Stomach (tissue), 9 donors: ENCODE data around the gene CLSTN2. TPM values are rescaled to one million over a fixed set of nuclear protein-coding genes. Genes with fewer than 3 reads are reported as not detected.
A peak's percentile ranks its signal among the peaks of the same experiment; 100 is the strongest.

Experiments
- DNase-seq, 2 donors: peaks; one replicate each; pipeline versions ENCODE4 v3.0.0 to v3.0.0-alpha.2; 2013 to 2019
- H3K27ac ChIP-seq, 5 donors: fragments of 200-600 bp in 4 of 5; sonication (generic) in 4 of 5; one replicate each; pipeline ENCODE4 v1.5.1; 2013 to 2019; ENCODE audit warnings: mild to moderate bottlenecking in 1 of 5, moderate library complexity in 1 of 5
- H3K27me3 ChIP-seq, 3 donors: fragments of 200-600 bp; sonication (generic); one replicate each; pipeline ENCODE4 v1.5.1; 2017 to 2019; ENCODE audit warnings: mixed run types in 1 of 3
- H3K36me3 ChIP-seq, 4 donors: fragments of 200-600 bp; sonication (generic); 1 replicate in 3 of 4; 2 replicates in 1 of 4; pipeline ENCODE4 v1.5.1; 2016 to 2019
- H3K4me1 ChIP-seq, 4 donors: fragments of 200-600 bp; sonication (generic); one replicate each; pipeline ENCODE4 v1.5.1; 2016 to 2019
- H3K4me3 ChIP-seq, 4 donors: fragments of 200-600 bp; sonication (generic) in 3 of 4; one replicate each; pipeline ENCODE4 v1.5.1; 2016 to 2019; ENCODE audit warnings: mild to moderate bottlenecking in 1 of 4
- H3K9me3 ChIP-seq, 4 donors: fragments of 200-600 bp; sonication (generic); one replicate each; pipeline ENCODE4 v1.5.1; 2016 to 2019
- EP300 ChIP-seq: sonication (generic); formaldehyde crosslinking; IDR thresholded peaks from one replicate; pipeline ENCODE4 v1.6.1; 2017; ENCODE audit warnings: antibody characterized with exemption
- POLR2A ChIP-seq, 4 donors: fragments of 450-650 bp; IDR thresholded peaks; one replicate each; pipeline ENCODE4 v1.6.1; 2016; ENCODE audit warnings: antibody characterized with exemption in 4 of 4, control low read depth in 2 of 4, mild to moderate bottlenecking in 1 of 4, moderate library complexity in 1 of 4
- POLR2AphosphoS5 ChIP-seq, 3 donors: sonication (generic); formaldehyde crosslinking; IDR thresholded peaks; one replicate each; pipeline ENCODE4 v1.6.1; 2016; ENCODE audit warnings: antibody characterized with exemption in 3 of 3
- WGBS, 5 donors: extraction: QIAGEN DNeasy Blood & Tissue Kit in 3 of 5; methylation state at CpG; one replicate each; pipeline versions ENCODE4 v1.1.5 to v1.1.7; 2013 to 2018; 5-methylcytosine and 5-hydroxymethylcytosine counted together
- intact Hi-C: fragments of 100-400 bp; cut with DNase I; formaldehyde crosslinking; loops from one replicate; pipeline ENCODE4 v1.15.1; 2023; ENCODE audit warnings: low total_unique reads
- polyA plus RNA-seq, 3 donors: library from polyadenylated mRNA; stranded (reverse); fragments of 200-250 nt; gene quantifications; one replicate each; pipeline ENCODE4 v1.2.3, GENCODE V29; 2013
- total RNA-seq, 5 donors: library from RNA; depleted of rRNA; stranded (reverse); fragments of >200 nt; gene quantifications; one replicate each; pipeline versions ENCODE4 v1.1.0 to v1.2.3, GENCODE V29; 2014 to 2016
- TF ChIP-seq, protein P1 (sequence below), 7 experiments: fragments of 450-650 bp in 4 of 7; fragments of 200-600 bp in 3 of 7; sonication (generic) in 3 of 7; IDR thresholded peaks; one replicate each; pipeline ENCODE4 v1.5.1; 2016 to 2019; ENCODE audit warnings: antibody characterized with exemption in 7 of 7, control low read depth in 2 of 7, mild to moderate bottlenecking in 1 of 7
- donor health status: healthy with polysubstance abuse.
- donor health status: Bipolar disorder and iron deficiency.
- donor health status: healthy.

CLSTN2 gene
- total and polyA plus RNA-seq, 8 donors: 0.10 to 5.4 (median 1.7) TPM

DNA sequence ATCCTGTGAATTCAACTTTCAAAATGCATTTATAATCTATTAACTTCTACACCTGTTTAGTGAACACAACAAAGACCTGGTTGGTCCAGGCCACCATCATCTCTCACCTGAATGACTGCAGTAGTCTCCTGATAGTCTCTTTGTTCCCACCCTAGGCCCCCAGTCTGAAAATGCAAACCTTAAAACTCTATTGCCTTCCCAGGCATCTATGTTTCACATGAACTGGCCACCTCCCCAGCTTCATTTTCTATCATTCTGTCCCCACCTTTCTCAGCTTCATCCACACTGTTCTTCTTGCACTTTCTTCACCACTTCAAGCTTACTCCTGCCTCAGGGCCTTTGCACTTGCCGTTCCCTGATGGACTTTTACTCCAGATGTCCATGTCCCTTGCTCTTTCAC, 45.0 kb downstream of the CLSTN2 start:
- Histone ChIP-seq H3K36me3 (no peaks in the 10 kb centered on the region), H3K4me1 (no peaks in the 10 kb centered on the region), H3K4me3 (no peak overlapping the region), H3K27me3 (peaks cover 0 to 7% (median 0%) of the 10 kb centered on the region in 3 donors), H3K27ac (no peak overlapping the region), H3K9me3 (no peaks in the 10 kb centered on the region)
- 80 to 96% (median 88%) methylated on average over 1 of the region's 1 CpG for WGBS, 5 donors
- no peak for DNase-seq
- intact Hi-C loops: no loop called here
- TF ChIP-seq, protein P1, sequence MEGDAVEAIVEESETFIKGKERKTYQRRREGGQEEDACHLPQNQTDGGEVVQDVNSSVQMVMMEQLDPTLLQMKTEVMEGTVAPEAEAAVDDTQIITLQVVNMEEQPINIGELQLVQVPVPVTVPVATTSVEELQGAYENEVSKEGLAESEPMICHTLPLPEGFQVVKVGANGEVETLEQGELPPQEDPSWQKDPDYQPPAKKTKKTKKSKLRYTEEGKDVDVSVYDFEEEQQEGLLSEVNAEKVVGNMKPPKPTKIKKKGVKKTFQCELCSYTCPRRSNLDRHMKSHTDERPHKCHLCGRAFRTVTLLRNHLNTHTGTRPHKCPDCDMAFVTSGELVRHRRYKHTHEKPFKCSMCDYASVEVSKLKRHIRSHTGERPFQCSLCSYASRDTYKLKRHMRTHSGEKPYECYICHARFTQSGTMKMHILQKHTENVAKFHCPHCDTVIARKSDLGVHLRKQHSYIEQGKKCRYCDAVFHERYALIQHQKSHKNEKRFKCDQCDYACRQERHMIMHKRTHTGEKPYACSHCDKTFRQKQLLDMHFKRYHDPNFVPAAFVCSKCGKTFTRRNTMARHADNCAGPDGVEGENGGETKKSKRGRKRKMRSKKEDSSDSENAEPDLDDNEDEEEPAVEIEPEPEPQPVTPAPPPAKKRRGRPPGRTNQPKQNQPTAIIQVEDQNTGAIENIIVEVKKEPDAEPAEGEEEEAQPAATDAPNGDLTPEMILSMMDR (IDR thresholded peaks at IDR 0.05): no peak
- no peak for TF ChIP-seq EP300
- no peak for TF ChIP-seq POLR2AphosphoS5 (IDR thresholded peaks at IDR 0.05)
- no peak for TF ChIP-seq POLR2A (IDR thresholded peaks at IDR 0.05)

DNA sequence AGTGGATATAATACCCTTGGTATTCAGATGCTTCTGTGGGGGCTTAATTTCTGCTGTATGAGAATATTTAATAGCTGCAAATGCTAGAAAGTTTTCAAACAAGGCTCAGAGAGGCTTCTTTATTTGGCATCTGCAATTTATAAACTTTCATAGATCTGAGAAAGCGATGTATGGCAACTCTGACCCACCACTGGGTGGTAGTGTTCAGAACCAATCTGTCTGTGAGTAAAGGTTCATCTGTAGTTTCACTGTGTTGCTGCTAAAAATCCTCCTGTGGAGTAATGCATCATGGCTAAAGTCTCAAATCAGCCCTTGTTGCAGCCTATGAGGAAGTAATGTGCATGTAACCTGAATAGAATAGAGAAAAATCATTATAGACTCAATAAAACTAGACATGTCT, 47.4 kb downstream of the CLSTN2 start:
- TF ChIP-seq POLR2A (IDR thresholded peaks at IDR 0.05) (no peak), POLR2AphosphoS5 (IDR thresholded peaks at IDR 0.05) (no peak), EP300 (no peak)
- TF ChIP-seq, protein P1 (IDR thresholded peaks at IDR 0.05): no peak
- H3K4me1 ChIP-seq: no peaks in the 10 kb centered on the region
- H3K27me3 ChIP-seq: peaks cover 0 to 10% (median 0%) of the 10 kb centered on the region in 3 donors
- no peak overlapping the region for H3K4me3 ChIP-seq
- WGBS, 5 donors: 53 to 70% (median 63%) methylated on average over 1 of the region's 1 CpG
- no peaks in the 10 kb centered on the region for H3K36me3 ChIP-seq
- peak in 1 of 2 donors; percentile 35 for DNase-seq
- intact Hi-C loops: no loop called here
- no peak overlapping the region for H3K27ac ChIP-seq
- H3K9me3 ChIP-seq: no peaks in the 10 kb centered on the region

DNA sequence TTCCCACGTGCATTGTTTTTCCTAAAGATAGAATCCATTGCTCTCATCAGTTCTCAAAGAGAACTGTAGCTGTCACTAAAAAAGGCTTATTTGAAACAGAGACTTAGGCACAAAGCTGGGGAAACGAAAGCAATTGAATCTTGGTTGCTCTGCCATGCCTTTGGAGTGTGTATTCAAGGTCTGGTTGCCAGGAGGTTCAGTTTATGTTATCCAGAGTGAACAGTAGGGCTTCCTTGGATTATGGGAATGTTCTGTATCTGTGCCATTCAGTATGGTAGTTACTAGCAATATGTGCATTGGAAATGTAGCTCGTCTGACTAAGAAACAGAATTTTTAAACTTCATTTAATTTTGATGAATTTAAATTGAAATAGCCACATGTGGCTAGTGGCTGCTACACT, 50.6 kb downstream of the CLSTN2 start:
- Histone ChIP-seq H3K36me3 (no peaks in the 10 kb centered on the region), H3K4me1 (no peaks in the 10 kb centered on the region), H3K27me3 (peaks cover 0 to 10% (median 0%) of the 10 kb centered on the region in 3 donors), H3K27ac (no peak overlapping the region), H3K9me3 (no peaks in the 10 kb centered on the region), H3K4me3 (no peak overlapping the region)
- no peak for TF ChIP-seq EP300
- no peak for TF ChIP-seq POLR2AphosphoS5 (IDR thresholded peaks at IDR 0.05)
- TF ChIP-seq, protein P1 (IDR thresholded peaks at IDR 0.05): no peak
- no peak for TF ChIP-seq POLR2A (IDR thresholded peaks at IDR 0.05)
- no peak for DNase-seq
- intact Hi-C loops: no loop called here
- WGBS, 5 donors: 59 to 68% (median 65%) methylated on average over 3 of the region's 3 CpGs

DNA sequence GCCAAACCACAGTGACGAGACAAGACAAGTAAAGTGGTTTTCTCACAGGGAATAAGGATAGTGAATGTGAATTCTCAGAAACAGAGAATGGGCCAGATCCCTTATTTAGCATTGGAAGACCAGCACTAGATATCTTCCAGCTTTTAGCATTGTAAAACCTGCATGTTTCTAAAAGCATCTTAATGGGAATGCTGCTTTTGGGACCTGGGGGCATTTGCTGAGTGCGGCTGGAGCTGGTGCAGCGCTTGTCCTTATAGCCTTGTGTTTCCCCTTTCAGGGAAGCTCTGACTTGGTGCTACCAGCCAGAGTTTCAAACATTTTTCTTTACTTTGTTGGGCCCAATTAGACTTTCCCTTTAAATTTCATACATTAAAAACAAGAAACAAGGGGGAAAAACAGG, 52.9 kb downstream of the CLSTN2 start:
- peaks cover 0 to 10% (median 0%) of the 10 kb centered on the region in 3 donors for H3K27me3 ChIP-seq
- TF ChIP-seq POLR2AphosphoS5 (IDR thresholded peaks at IDR 0.05) (no peak), POLR2A (IDR thresholded peaks at IDR 0.05) (no peak), EP300 (no peak)
- TF ChIP-seq, protein P1 (IDR thresholded peaks at IDR 0.05): no peak
- no peak for DNase-seq
- intact Hi-C loops: no loop called here
- H3K27ac ChIP-seq: no peak overlapping the region
- 91 to 96% (median 92%) methylated on average over 3 of the region's 3 CpGs for WGBS, 5 donors
- no peaks in the 10 kb centered on the region for H3K4me1 ChIP-seq
- no peak overlapping the region for H3K4me3 ChIP-seq
- no peaks in the 10 kb centered on the region for H3K36me3 ChIP-seq
- H3K9me3 ChIP-seq: no peaks in the 10 kb centered on the region
